Measurements from ENCODE around the gene P2RY8. TPM values are rescaled to one million over a fixed set of nuclear protein-coding genes. Genes with fewer than 3 reads are reported as not detected.

The P2RY8 gene
- total and polyA plus RNA-seq, 2 of the 4 experiments (the other 2 are of a cell fraction), result not detected

GRCh38 chrX:1492421-1493012 is 44.5 kb downstream of the P2RY8 start:
- no peak overlapping the region for H3K4me3 ChIP-seq (ENCODE audit: insufficient read depth, low read depth, low read length)
- H4K8ac ChIP-seq (ENCODE audit: low read depth in 2 of 2, low read length in 2 of 2), result no peak overlapping the region
- dilution Hi-C loops (cut with HindIII; ENCODE audit: low sequenced_read_pairs, unreplicated experiment) (no loop called here), intact Hi-C loops (cut with micrococcal nuclease) (no loop called here), in situ Hi-C loops (cut with MboI; ENCODE audit: low sequenced_read_pairs) (no loop called here)
- H3K9me1 ChIP-seq (ENCODE audit: insufficient read depth, low read length), result no peaks in the 10 kb centered on the region
- no peak overlapping the region for H3K56ac ChIP-seq (ENCODE audit: extremely low read depth, insufficient read depth, low read length)
- 87% methylated on average over 3 of the region's 9 CpGs; no CpG with 5 or more reads in 1 of the 2 experiments for WGBS, 2 experiments (ENCODE audit: extremely low coverage in 2 of 2, insufficient read length in 1 of 2)
- TF ChIP-seq RCOR1 (IDR thresholded peaks at IDR 0.05; ENCODE audit: insufficient replicate concordance, low read length), result no peak
- H2BK15ac ChIP-seq (ENCODE audit: low read depth, low read length), result no peak overlapping the region
- no peak overlapping the region for H3K4me2 ChIP-seq (ENCODE audit: low read depth, low read length)
- H3K79me1 ChIP-seq (ENCODE audit: low read depth in 1 of 2, low read length in 2 of 2), result no peaks in the 10 kb centered on the region
- ChIA-PET CTCF (no interaction called here), POLR2A (ENCODE audit: unreplicated experiment) (no interaction called here)
- H2BK20ac ChIP-seq (ENCODE audit: low read depth, low read length), result no peak overlapping the region
- no peaks in the 10 kb centered on the region for H3K4me1 ChIP-seq (ENCODE audit: control insufficient read depth, insufficient read depth, low read length)
- DNase-seq (no peak), ATAC-seq (ENCODE audit: low read depth) (no peak)
- H3K18ac ChIP-seq (ENCODE audit: low read depth, low read length), result no peak overlapping the region
- no TSS peak for BruUV-seq (replicated peaks)
- no peak overlapping the region for H2BK120ac ChIP-seq (ENCODE audit: low read depth, low read length)
- H2AFZ ChIP-seq (replicated peaks; ENCODE audit: low read length, poor library complexity), result no peak overlapping the region
- no peaks in the 10 kb centered on the region for H3K36me3 ChIP-seq (ENCODE audit: control insufficient read depth, insufficient read depth, low read length)
- no peak overlapping the region for H3K27ac ChIP-seq (ENCODE audit: insufficient read depth, low read length)
- no peak overlapping the region for H3K14ac ChIP-seq (replicated peaks; ENCODE audit: low read depth, low read length)
- H3K27me3 ChIP-seq (ENCODE audit: control insufficient read depth, insufficient read depth, low read length), result no peaks in the 10 kb centered on the region
- no peak overlapping the region for H2AK9ac ChIP-seq (replicated peaks; ENCODE audit: low read depth, low read length, poor library complexity)
- H4K5ac ChIP-seq (ENCODE audit: low read depth, low read length), result no peak overlapping the region
- H3K4ac ChIP-seq (ENCODE audit: low read depth, low read length), result no peak overlapping the region
- no peak overlapping the region for H2BK5ac ChIP-seq (ENCODE audit: low read depth, low read length, poor library complexity, severe bottlenecking)
- no peak overlapping the region for H3K23ac ChIP-seq (ENCODE audit: low read depth, low read length)
- H4K91ac ChIP-seq (ENCODE audit: insufficient read depth, low read depth, low read length), result no peak overlapping the region
- H2AK5ac ChIP-seq (ENCODE audit: low read depth, low read length), result no peak overlapping the region
- peaks cover 10% of the 10 kb centered on the region; the same call in 1 of the 2 replicates for H3K9me3 ChIP-seq (ENCODE audit: control insufficient read depth, insufficient read depth, low read length)
- H3K9ac ChIP-seq (ENCODE audit: low read depth, low read length), result no peak overlapping the region
- H4K20me1 ChIP-seq (ENCODE audit: insufficient read depth, low read length), result no peaks in the 10 kb centered on the region
